ENCODE results near the gene ZNF689. TPM values are rescaled to one million over a fixed set of nuclear protein-coding genes. Genes with fewer than 3 reads are reported as not detected.

ZNF689 gene
- total and polyA plus RNA-seq, 2 of the 13 experiments (the other 11 are each of a cell fraction or from before 2014, with no cell fraction given): 9.7 to 19.5 TPM

DNA sequence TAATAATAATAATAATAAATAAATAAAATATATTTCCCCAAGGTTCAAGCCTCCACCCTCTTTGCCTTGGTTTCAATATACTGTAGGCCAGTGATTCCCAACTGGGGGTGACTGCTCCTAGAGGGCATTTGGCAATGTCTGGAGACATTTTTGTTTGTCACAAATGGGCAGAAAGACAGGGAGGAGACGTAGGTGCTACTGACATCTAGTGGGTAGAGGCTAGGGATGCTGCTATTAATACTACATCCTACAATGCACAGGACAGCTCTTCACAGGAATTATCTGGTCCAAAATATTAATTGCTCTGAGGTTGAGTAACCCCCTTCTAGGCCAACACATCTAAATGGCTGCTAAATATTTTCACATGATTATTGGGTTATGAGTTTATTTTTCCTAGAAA is 27.8 kb upstream of the ZNF689 start:
- Histone ChIP-seq H3K9ac (ENCODE audit: insufficient read depth, low read depth, low read length) (no peak overlapping the region), H3K9me3 (ENCODE audit: low read length) (no peaks in the 10 kb centered on the region), H3K27ac (ENCODE audit: extremely low read length, insufficient read depth, low read length) (no peak overlapping the region), H3K4me3 (replicated peaks in 1 of 3; ENCODE audit: insufficient read depth in 1 of 3, low read depth in 2 of 3, low read length in 3 of 3) (no peak overlapping the region), H3K36me3 (replicated peaks in 1 of 2; ENCODE audit: control insufficient read depth in 1 of 2, insufficient read depth in 2 of 2, low read length in 2 of 2) (no peaks in the 10 kb centered on the region), H3K4me2 (ENCODE audit: low read depth, low read length) (no peak overlapping the region), H3K79me2 (ENCODE audit: insufficient read depth, low read length) (peaks cover 12% of the 10 kb centered on the region), H3K27me3 (ENCODE audit: control insufficient read depth in 1 of 2, insufficient read depth in 2 of 2, low read length in 2 of 2) (no peaks in the 10 kb centered on the region; a peak in 1 of 5 replicates), H3K4me1 (ENCODE audit: insufficient read depth, low read length) (peaks cover 24% of the 10 kb centered on the region), H4K20me1 (ENCODE audit: insufficient read depth, low read length) (no peaks in the 10 kb centered on the region), H2AFZ (ENCODE audit: low read length) (no peak overlapping the region)
- peak; percentile 39 for ATAC-seq
- peak; percentile 75 for DNase-seq (ENCODE audit: low spot score)
- ChIA-PET POLR2A (interaction anchor here (1.1 to 1.7 kb wide), 2 partner anchors 21 to 208 kb away, joined by 3 to 4 read pairs; partner anchors contain the start of genes DCTPP1 and FBRS), CTCF (ENCODE audit: low intra/inter-chr PET ratio, low total read pairs) (no interaction called here)
- WGBS (ENCODE audit: low lambda C conversion rate): 31% methylated on average over 1 of the region's 1 CpG
- no TSS peak for BruUV-seq (replicated peaks)
- in situ Hi-C loops (cut with HindIII; ENCODE audit: extremely low pct_ligation_motif_present, low pct_unique_long_range_greater_than_20kb): loop anchor here (25.0 kb wide), 1 partner anchor 551 kb away; the partner anchor contains the start of genes PPP4C, TBX6 and YPEL3
- intact Hi-C loops (cut with micrococcal nuclease; ENCODE audit: unreplicated experiment): no loop called here
- peak; percentile 60 for FAIRE-seq
- 0 out of 2 replicates have a peak, but pooled peaks have one; percentile 49 for TF ChIP-seq IRF2 (CRISPR knock-in tag; IDR thresholded peaks at IDR 0.05)
- peak; percentile 45 for TF ChIP-seq CEBPG (CRISPR knock-in tag; IDR thresholded peaks at IDR 0.05)
- TF ChIP-seq, protein P1, sequence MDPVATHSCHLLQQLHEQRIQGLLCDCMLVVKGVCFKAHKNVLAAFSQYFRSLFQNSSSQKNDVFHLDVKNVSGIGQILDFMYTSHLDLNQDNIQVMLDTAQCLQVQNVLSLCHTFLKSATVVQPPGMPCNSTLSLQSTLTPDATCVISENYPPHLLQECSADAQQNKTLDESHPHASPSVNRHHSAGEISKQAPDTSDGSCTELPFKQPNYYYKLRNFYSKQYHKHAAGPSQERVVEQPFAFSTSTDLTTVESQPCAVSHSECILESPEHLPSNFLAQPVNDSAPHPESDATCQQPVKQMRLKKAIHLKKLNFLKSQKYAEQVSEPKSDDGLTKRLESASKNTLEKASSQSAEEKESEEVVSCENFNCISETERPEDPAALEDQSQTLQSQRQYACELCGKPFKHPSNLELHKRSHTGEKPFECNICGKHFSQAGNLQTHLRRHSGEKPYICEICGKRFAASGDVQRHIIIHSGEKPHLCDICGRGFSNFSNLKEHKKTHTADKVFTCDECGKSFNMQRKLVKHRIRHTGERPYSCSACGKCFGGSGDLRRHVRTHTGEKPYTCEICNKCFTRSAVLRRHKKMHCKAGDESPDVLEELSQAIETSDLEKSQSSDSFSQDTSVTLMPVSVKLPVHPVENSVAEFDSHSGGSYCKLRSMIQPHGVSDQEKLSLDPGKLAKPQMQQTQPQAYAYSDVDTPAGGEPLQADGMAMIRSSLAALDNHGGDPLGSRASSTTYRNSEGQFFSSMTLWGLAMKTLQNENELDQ (CRISPR knock-in tag; IDR thresholded peaks at IDR 0.05; ENCODE audit: borderline replicate concordance): no peak
- peak; percentile 78 for TF ChIP-seq SMC3 (IDR thresholded peaks at IDR 0.05; ENCODE audit: low read length)
- no peak for TF ChIP-seq ELF4 (CRISPR knock-in tag; IDR thresholded peaks at IDR 0.05; ENCODE audit: borderline replicate concordance)
- TF ChIP-seq ZSCAN29 (CRISPR knock-in tag; conservative IDR thresholded peaks at IDR 0.05): 0 out of 2 replicates have a peak, but pooled peaks have one; percentile 18
- no peak for TF ChIP-seq ZZZ3 (CRISPR knock-in tag; IDR thresholded peaks at IDR 0.05; ENCODE audit: borderline replicate concordance)
- TF ChIP-seq RAD21 (CRISPR knock-in tag; IDR thresholded peaks at IDR 0.05): peak; percentile 68
- TF ChIP-seq SAP130 (CRISPR knock-in tag; IDR thresholded peaks at IDR 0.05; ENCODE audit: low read depth): peak; percentile 46
- TF ChIP-seq MIXL1 (CRISPR knock-in tag; IDR thresholded peaks at IDR 0.05): peak; percentile 54; the same call in 1 of the 2 replicates
- TF ChIP-seq, protein P2, sequence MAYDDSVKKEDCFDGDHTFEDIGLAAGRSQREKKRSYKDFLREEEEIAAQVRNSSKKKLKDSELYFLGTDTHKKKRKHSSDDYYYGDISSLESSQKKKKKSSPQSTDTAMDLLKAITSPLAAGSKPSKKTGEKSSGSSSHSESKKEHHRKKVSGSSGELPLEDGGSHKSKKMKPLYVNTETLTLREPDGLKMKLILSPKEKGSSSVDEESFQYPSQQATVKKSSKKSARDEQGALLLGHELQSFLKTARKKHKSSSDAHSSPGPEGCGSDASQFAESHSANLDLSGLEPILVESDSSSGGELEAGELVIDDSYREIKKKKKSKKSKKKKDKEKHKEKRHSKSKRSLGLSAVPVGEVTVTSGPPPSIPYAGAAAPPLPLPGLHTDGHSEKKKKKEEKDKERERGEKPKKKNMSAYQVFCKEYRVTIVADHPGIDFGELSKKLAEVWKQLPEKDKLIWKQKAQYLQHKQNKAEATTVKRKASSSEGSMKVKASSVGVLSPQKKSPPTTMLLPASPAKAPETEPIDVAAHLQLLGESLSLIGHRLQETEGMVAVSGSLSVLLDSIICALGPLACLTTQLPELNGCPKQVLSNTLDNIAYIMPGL (CRISPR knock-in tag; IDR thresholded peaks at IDR 0.05; ENCODE audit: borderline replicate concordance in 1 of 2, low read depth in 1 of 2): peak in 1 of 2 experiments; percentile 36; a peak in 2 of 4 replicates
- TF ChIP-seq STAG1 (CRISPR knock-in tag; IDR thresholded peaks at IDR 0.05): peak; percentile 83
- peak; percentile 23; the same call in 1 of the 2 replicates for TF ChIP-seq HDAC2 (CRISPR knock-in tag; IDR thresholded peaks at IDR 0.05)
- TF ChIP-seq GATAD2A (CRISPR knock-in tag; IDR thresholded peaks at IDR 0.05): peak; percentile 20; the same call in 1 of the 2 replicates
- TF ChIP-seq, protein P3, sequence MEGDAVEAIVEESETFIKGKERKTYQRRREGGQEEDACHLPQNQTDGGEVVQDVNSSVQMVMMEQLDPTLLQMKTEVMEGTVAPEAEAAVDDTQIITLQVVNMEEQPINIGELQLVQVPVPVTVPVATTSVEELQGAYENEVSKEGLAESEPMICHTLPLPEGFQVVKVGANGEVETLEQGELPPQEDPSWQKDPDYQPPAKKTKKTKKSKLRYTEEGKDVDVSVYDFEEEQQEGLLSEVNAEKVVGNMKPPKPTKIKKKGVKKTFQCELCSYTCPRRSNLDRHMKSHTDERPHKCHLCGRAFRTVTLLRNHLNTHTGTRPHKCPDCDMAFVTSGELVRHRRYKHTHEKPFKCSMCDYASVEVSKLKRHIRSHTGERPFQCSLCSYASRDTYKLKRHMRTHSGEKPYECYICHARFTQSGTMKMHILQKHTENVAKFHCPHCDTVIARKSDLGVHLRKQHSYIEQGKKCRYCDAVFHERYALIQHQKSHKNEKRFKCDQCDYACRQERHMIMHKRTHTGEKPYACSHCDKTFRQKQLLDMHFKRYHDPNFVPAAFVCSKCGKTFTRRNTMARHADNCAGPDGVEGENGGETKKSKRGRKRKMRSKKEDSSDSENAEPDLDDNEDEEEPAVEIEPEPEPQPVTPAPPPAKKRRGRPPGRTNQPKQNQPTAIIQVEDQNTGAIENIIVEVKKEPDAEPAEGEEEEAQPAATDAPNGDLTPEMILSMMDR (CRISPR knock-in tag; IDR thresholded peaks at IDR 0.05): peak; percentile 81

Data from HepG2 (cell line).